Heart left ventricle (tissue), 16 donors: ENCODE results near the gene AGBL5. TPM values are rescaled to one million over a fixed set of nuclear protein-coding genes. Genes with fewer than 3 reads are reported as not detected.
"Not testable (repeated sequence)": the region's sequence is repeated elsewhere in the genome, so short reads cannot be mapped to it uniquely, and the experiment has no call there.

Source experiments
- ATAC-seq, 4 donors: fragments of 200-7000 bp; cut with Tn5 transposase; one replicate each; pipeline ENCODE4 v1.9.1; 2020 to 2022; ENCODE audit warnings: moderate library complexity in 4 of 4, mild to moderate bottlenecking in 3 of 4, moderate number of reproducible peaks in 1 of 4
- DNase-seq, 5 donors: peaks; one replicate each; pipeline ENCODE4 v3.0.0-alpha.2; 2020
- H3K27ac ChIP-seq, 12 donors: fragments of 200-600 bp; sonication (generic) in 4 of 12; one replicate each; pipeline versions ENCODE4 v1.5.0 to v1.8.0; 2016 to 2022; ENCODE audit warnings: mild to moderate bottlenecking in 2 of 12
- H3K27me3 ChIP-seq, 9 donors: fragments of 200-600 bp; sonication (generic) in 2 of 9; one replicate each; pipeline versions ENCODE4 v1.5.1 to v1.8.0; 2016 to 2022; ENCODE audit warnings: mild to moderate bottlenecking in 3 of 9
- H3K36me3 ChIP-seq, 9 donors: fragments of 200-600 bp; sonication (generic) in 2 of 9; one replicate each; pipeline versions ENCODE4 v1.5.0 to v1.8.0; 2018 to 2022; ENCODE audit warnings: mild to moderate bottlenecking in 2 of 9
- H3K4me1 ChIP-seq, 12 donors: fragments of 200-600 bp; sonication (generic) in 4 of 12; one replicate each; pipeline versions ENCODE4 v1.5.0 to v1.8.0; 2016 to 2022; ENCODE audit warnings: mild to moderate bottlenecking in 3 of 12
- H3K4me3 ChIP-seq, 12 donors: fragments of 200-600 bp; sonication (generic) in 4 of 12; one replicate each; pipeline versions ENCODE4 v1.5.0 to v1.8.0; 2017 to 2022; ENCODE audit warnings: mild to moderate bottlenecking in 9 of 12, moderate library complexity in 4 of 12
- H3K9me3 ChIP-seq, 12 donors: fragments of 200-600 bp; sonication (generic) in 4 of 12; one replicate each; pipeline versions ENCODE4 v1.5.0 to v1.8.0; 2016 to 2022; ENCODE audit warnings: mild to moderate bottlenecking in 1 of 12
- POLR2A ChIP-seq, 2 donors: fragments of 450-650 bp; IDR thresholded peaks; one replicate each; pipeline ENCODE4 v1.6.1; 2017; ENCODE audit warnings: antibody characterized with exemption in 2 of 2, mild to moderate bottlenecking in 2 of 2, moderate library complexity in 2 of 2
- WGBS, 4 donors: extraction: QIAGEN DNeasy Blood & Tissue Kit in 2 of 4; methylation state at CpG; one replicate each; pipeline versions ENCODE4 v1.1.5 to v1.1.7; 2013 to 2018; 5-methylcytosine and 5-hydroxymethylcytosine counted together
- intact Hi-C, 10 donors: fragments of 100-400 bp; cut with DNase I; formaldehyde crosslinking; loops; one replicate each; pipeline versions ENCODE4 v1.11.1 to v1.14.2; 2022
- polyA plus RNA-seq, 2 donors: library from polyadenylated mRNA; stranded (reverse); fragments of 200-250 nt; gene quantifications; one replicate each; pipeline ENCODE4 v1.2.3, GENCODE V29; 2013
- total RNA-seq, 9 donors: library from RNA; depleted of rRNA in 2 of 9; stranded (reverse); fragments of >200 nt in 2 of 9; fragmentation: NEBNext Ultra II Directional in 3 of 9; extraction: Animal tissue kit (Norgen Biotek cat#: 25700) in 3 of 9; gene quantifications; one replicate each; pipeline versions ENCODE4 v1.1.0 to v1.2.4, GENCODE V29; 2016 to 2023
- TF ChIP-seq, protein P1 (sequence below), 12 donors: fragments of 200-600 bp; sonication (generic) in 4 of 12; IDR thresholded peaks; one replicate each; pipeline versions ENCODE4 v1.5.0 to v1.8.0; 2018 to 2022; ENCODE audit warnings: antibody characterized with exemption in 12 of 12, mild to moderate bottlenecking in 5 of 12
- donor health status: ischemic (EF 13 %, LVEDD 7.1; RV severe dilation, severe dysfunction).
- donor health status: healthy with polysubstance abuse.
- donor health status: DM: no; HTN: yes; CAD: no.
- donor health status: DM: no; HTN: no; CAD: no.
- donor health status: ischemic (EF 25% LVEDD 6.9; RV normal size, moderate dysfunction).
- donor health status: ischemic (EF 25% LVEDD 5.7; RV mildly dilated, moderate dysfunction).
- donor health status: healthy.
- donor health status: DM: yes; HTN: yes; CAD: no.
- donor health status: ischemic (EF 35%, LVEDD 5.7; RV mildly dilated, moderate dysfunction).
- donor health status: nonischemic (EF 11% LVEDD 7.7; RV severe dilation, severe dysfunction).
- donor health status: DM: yes; HTN: yes; CAD: no.
- donor health status: PGD.
- donor health status: ischemic (EF 29% LVEDD 5.4; RV normal size, mild dysfunction).
- donor health status: nonischemic (EF 23%, LVEDD 6.1; RV moderate dilation, normal function).

AGBL5 gene
- total and polyA plus RNA-seq, 11 donors, result 4.5 to 12.5 (median 9.9) TPM

- H3K27me3 ChIP-seq, result peaks cover 0 to 28% (median 17%) of the 10 kb centered on the region in 9 donors
- 57 to 67% (median 66%) methylated on average over 2 of the region's 2 CpGs for WGBS, 4 donors
- no peak overlapping the region for H3K4me3 ChIP-seq
- intact Hi-C loops, result no loop called here
- no peak for TF ChIP-seq POLR2A (IDR thresholded peaks at IDR 0.05)
- TF ChIP-seq, protein P1, sequence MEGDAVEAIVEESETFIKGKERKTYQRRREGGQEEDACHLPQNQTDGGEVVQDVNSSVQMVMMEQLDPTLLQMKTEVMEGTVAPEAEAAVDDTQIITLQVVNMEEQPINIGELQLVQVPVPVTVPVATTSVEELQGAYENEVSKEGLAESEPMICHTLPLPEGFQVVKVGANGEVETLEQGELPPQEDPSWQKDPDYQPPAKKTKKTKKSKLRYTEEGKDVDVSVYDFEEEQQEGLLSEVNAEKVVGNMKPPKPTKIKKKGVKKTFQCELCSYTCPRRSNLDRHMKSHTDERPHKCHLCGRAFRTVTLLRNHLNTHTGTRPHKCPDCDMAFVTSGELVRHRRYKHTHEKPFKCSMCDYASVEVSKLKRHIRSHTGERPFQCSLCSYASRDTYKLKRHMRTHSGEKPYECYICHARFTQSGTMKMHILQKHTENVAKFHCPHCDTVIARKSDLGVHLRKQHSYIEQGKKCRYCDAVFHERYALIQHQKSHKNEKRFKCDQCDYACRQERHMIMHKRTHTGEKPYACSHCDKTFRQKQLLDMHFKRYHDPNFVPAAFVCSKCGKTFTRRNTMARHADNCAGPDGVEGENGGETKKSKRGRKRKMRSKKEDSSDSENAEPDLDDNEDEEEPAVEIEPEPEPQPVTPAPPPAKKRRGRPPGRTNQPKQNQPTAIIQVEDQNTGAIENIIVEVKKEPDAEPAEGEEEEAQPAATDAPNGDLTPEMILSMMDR (IDR thresholded peaks at IDR 0.05), result no peak
- no peak overlapping the region for H3K27ac ChIP-seq
- H3K36me3 ChIP-seq, result no peaks in the 10 kb centered on the region
- DNase-seq (no peak), ATAC-seq (no peak)
- peaks cover 0 to 11% (median 4%) of the 10 kb centered on the region in 12 donors for H3K4me1 ChIP-seq
- no peaks in the 10 kb centered on the region for H3K9me3 ChIP-seq
Measured at GRCh38 chr2:27115519-27115918, 64.1 kb downstream of the AGBL5 start.

DNA sequence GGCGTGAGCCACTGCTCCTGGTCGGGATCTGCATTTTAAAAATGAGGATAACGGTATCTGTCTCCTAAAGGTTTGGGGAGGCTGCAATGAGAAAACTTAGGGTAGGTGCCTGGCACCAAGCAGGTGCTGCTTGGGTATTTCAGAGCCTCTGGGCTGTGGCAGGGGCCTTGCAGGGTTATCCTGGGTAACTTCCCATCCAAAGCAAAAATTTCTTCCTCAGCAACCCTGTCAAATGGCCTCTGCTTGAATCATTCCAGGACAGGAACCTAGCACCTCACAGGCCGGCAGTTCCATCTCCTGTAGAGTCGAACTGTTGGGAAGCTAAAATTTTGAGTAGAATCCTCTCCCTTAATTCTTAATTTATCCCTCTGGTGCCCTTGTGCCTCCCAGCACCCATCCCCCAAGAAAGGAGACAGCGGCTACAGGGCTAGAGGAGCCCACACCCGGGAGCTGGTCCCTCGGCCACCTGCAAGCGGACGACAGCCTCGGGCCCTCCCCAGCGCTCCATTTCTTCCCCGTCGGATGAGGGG, 66.6 kb downstream of the AGBL5 start:
- Histone ChIP-seq H3K27ac (no peak overlapping the region), H3K36me3 (no peaks in the 10 kb centered on the region), H3K4me3 (peak overlapping the region in 10 of 12 donors; percentile 14 to 51 (median 40)), H3K27me3 (peaks cover 0 to 28% (median 17%) of the 10 kb centered on the region in 9 donors), H3K4me1 (peaks cover 0 to 18% (median 8%) of the 10 kb centered on the region in 12 donors), H3K9me3 (no peaks in the 10 kb centered on the region)
- intact Hi-C loops, result no loop called here
- TF ChIP-seq, protein P1 (IDR thresholded peaks at IDR 0.05), result no peak
- TF ChIP-seq POLR2A (IDR thresholded peaks at IDR 0.05), result no peak
- 22 to 62% (median 24%) methylated on average over 3 to 14 of the region's 14 CpGs for WGBS, 4 donors
- ATAC-seq (no peak), DNase-seq (no peak)

DNA sequence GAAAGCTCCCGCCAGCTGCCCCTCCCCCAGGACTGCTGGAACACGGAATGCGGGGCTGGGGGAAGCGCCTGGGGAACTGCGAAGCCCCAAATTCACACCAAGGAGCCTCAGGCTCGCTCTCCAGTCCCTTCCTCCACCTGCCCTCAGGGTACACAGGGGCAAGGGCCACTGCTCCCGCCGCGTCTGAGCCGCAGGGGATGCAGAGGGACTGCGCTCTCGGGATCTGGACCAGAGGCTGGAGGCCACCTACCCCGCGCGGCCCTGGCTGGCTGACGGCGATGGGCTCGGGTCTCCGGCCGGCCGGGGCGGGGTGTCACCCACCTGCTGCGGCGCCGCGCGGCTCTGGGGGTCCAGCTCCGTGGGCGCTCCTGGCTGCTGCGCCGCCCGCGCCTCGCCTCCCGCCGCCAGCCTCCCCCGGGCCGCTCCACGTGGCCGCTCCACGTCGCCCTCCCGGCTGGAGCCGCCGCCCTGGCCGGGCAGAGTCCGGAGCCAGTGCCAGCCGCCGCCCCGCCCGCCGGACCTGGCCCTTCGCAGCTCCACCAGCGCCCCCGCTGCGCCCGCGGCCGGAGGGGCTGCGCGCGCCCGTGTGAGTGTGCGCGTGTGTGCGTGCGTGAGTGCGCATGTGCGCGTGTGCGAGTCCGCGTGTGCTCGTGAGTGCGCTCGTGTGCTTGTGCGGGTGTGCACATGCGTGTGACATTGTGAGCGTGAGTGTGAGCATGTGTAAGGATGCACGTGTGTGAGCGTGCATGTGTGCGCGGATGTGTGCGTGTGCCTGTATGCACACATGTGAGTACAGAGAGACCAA, 67.3 kb downstream of the AGBL5 start, which contains the start of gene CGREF1:
Gene CGREF1 (minus strand): TSS at position 604 of the 805 bp plus-strand sequence. CDS start 14,762 bp downstream, outside the sequence.
- ATAC-seq, result peak in 1 of 4 donors; percentile 18

GRCh38 chr2:27119330-27119670, 67.8 kb downstream of the AGBL5 start:
- H3K36me3 ChIP-seq, ATAC-seq, H3K9me3 ChIP-seq, H3K27ac ChIP-seq, DNase-seq, intact Hi-C loops: not testable (repeated sequence)
- WGBS, 4 donors, result 80 to 88% (median 84%) methylated on average over 8 of the region's 8 CpGs
- Histone ChIP-seq H3K27me3 (peaks cover 0 to 28% (median 17%) of the 10 kb centered on the region in 9 donors), H3K4me1 (peaks cover 0 to 25% (median 13%) of the 10 kb centered on the region in 12 donors), H3K4me3 (peak overlapping the region in 8 of 12 donors; percentile 14 to 51 (median 42))

More for the DNA sequence above, 67.3 kb downstream of the AGBL5 start, which contains the start of gene CGREF1:
- Histone ChIP-seq H3K36me3 (no peaks in the 10 kb centered on the region), H3K27ac (no peak within 1 kb of the TSS), H3K9me3 (no peaks in the 10 kb centered on the region), H3K4me3 (peak within 1 kb of the TSS in 11 of 12 donors; percentile 14 to 51 (median 39)), H3K27me3 (peaks cover 0 to 28% (median 17%) of the 10 kb centered on the region in 9 donors), H3K4me1 (peaks cover 0 to 22% (median 10%) of the 10 kb centered on the region in 12 donors)
- no peak for DNase-seq
- TF ChIP-seq, protein P1 (IDR thresholded peaks at IDR 0.05), result no peak
- TF ChIP-seq POLR2A (IDR thresholded peaks at IDR 0.05), result no peak
- whole genome bisulfite sequencing, 4 donors, result 4 to 18% (median 8%) methylated on average over 21 to 84 of the region's 84 CpGs
- intact Hi-C loops, result no loop called here

Other genes with a start within 250 kb of the AGBL5 start
- gene DPYSL5, start 203.5 kb upstream of the AGBL5 start, total RNA-seq, result under 1 TPM in 2 of 9 donors, not detected in 7; 0.06 to 0.13 TPM
- not detected for gene DPYSL5, start 203.5 kb upstream of the AGBL5 start, polyA plus RNA-seq
- gene MAPRE3, start 81.0 kb upstream of the AGBL5 start, total RNA-seq, result 10 to 100 TPM; 27.4 to 55.2 (median 42.3) TPM
- gene MAPRE3, start 81.0 kb upstream of the AGBL5 start, polyA plus RNA-seq, result 10 to 100 TPM; 28.7 to 65.0 TPM
- 10 to 100 TPM; 18.3 to 58.0 (median 31.6) TPM for gene TMEM214, start 18.7 kb upstream of the AGBL5 start, total RNA-seq
- 10 to 100 TPM; 27.4 to 57.0 TPM for gene TMEM214, start 18.7 kb upstream of the AGBL5 start, polyA plus RNA-seq
- gene OST4, start 20.0 kb downstream of the AGBL5 start, total RNA-seq, result 100 to 1,000 TPM; 215 to 466 (median 343) TPM
- gene OST4, start 20.0 kb downstream of the AGBL5 start, polyA plus RNA-seq, result 100 to 1,000 TPM; 335 to 517 TPM
- 10 to 100 TPM in 8 of 9 donors, 1 to 10 TPM in 1; 7.5 to 76.9 (median 16.3) TPM for gene EMILIN1, start 26.9 kb downstream of the AGBL5 start, total RNA-seq
- 10 to 100 TPM; 21.0 to 31.2 TPM for gene EMILIN1, start 26.9 kb downstream of the AGBL5 start, polyA plus RNA-seq
- 1 to 10 TPM in 8 of 9 donors, under 1 TPM in 1; 0.89 to 3.9 (median 1.8) TPM for gene KHK, start 35.1 kb downstream of the AGBL5 start, total RNA-seq
- 1 to 10 TPM; 1.3 to 2.0 TPM for gene KHK, start 35.1 kb downstream of the AGBL5 start, polyA plus RNA-seq
- 1 to 10 TPM in 4 of 9 donors, under 1 TPM in 4, not detected in 1; 0.24 to 2.7 (median 1.0) TPM for gene CGREF1, start 67.5 kb downstream of the AGBL5 start, total RNA-seq
- gene CGREF1, start 67.5 kb downstream of the AGBL5 start, polyA plus RNA-seq, result under 1 TPM; 0.67 to 0.99 TPM
- 1 to 10 TPM in 8 of 9 donors, not detected in 1; 1.2 to 3.9 (median 2.0) TPM for gene ABHD1, start 72.1 kb downstream of the AGBL5 start, total RNA-seq
- 1 to 10 TPM in 1 of 2 donors, under 1 TPM in 1; 0.47 to 6.2 TPM for gene ABHD1, start 72.1 kb downstream of the AGBL5 start, polyA plus RNA-seq
- 10 to 100 TPM; 41.1 to 74.5 (median 48.7) TPM for gene PREB, start 83.0 kb downstream of the AGBL5 start, total RNA-seq
- 10 to 100 TPM; 54.3 to 99.4 TPM for gene PREB, start 83.0 kb downstream of the AGBL5 start, polyA plus RNA-seq
- gene PRR30, start 87.7 kb downstream of the AGBL5 start, total RNA-seq, result not detected
- not detected for gene PRR30, start 87.7 kb downstream of the AGBL5 start, polyA plus RNA-seq
- gene TCF23, start 97.3 kb downstream of the AGBL5 start, total RNA-seq, result under 1 TPM in 3 of 9 donors, not detected in 6; 0.07 to 0.85 (median 0.68) TPM
- under 1 TPM; 0.04 TPM for gene TCF23, start 97.3 kb downstream of the AGBL5 start, polyA plus RNA-seq
- 100 to 1,000 TPM in 8 of 9 donors, 10 to 100 TPM in 1; 96.9 to 210 (median 144) TPM for gene ATRAID, start 160.4 kb downstream of the AGBL5 start, total RNA-seq
- gene ATRAID, start 160.4 kb downstream of the AGBL5 start, polyA plus RNA-seq, result 100 to 1,000 TPM; 126 to 195 TPM
- 10 to 100 TPM in 5 of 9 donors, 1 to 10 TPM in 4; 6.3 to 16.7 (median 10.3) TPM for gene SLC5A6, start 160.6 kb downstream of the AGBL5 start, total RNA-seq
- 10 to 100 TPM in 1 of 2 donors, 1 to 10 TPM in 1; 6.7 to 37.7 TPM for gene SLC5A6, start 160.6 kb downstream of the AGBL5 start, polyA plus RNA-seq
- 10 to 100 TPM in 2 of 9 donors, 1 to 10 TPM in 7; 5.0 to 14.2 (median 6.7) TPM for gene CAD, start 165.7 kb downstream of the AGBL5 start, total RNA-seq
- gene CAD, start 165.7 kb downstream of the AGBL5 start, polyA plus RNA-seq, result 1 to 10 TPM; 3.2 to 9.3 TPM
- gene SLC30A3, start 211.4 kb downstream of the AGBL5 start, total RNA-seq, result 10 to 100 TPM in 2 of 9 donors, 1 to 10 TPM in 7; 5.0 to 18.1 (median 9.0) TPM
- gene SLC30A3, start 211.4 kb downstream of the AGBL5 start, polyA plus RNA-seq, result 1 to 10 TPM; 5.6 to 9.2 TPM
- 1 to 10 TPM in 5 of 9 donors, under 1 TPM in 4; 0.36 to 3.3 (median 1.2) TPM for gene DNAJC5G, start 223.8 kb downstream of the AGBL5 start, total RNA-seq
- gene DNAJC5G, start 223.8 kb downstream of the AGBL5 start, polyA plus RNA-seq, result 1 to 10 TPM in 1 of 2 donors, under 1 TPM in 1; 0.11 to 1.8 TPM
- gene TRIM54, start 230.8 kb downstream of the AGBL5 start, total RNA-seq, result 100 to 1,000 TPM; 175 to 329 (median 241) TPM
- gene TRIM54, start 230.8 kb downstream of the AGBL5 start, polyA plus RNA-seq, result 100 to 1,000 TPM; 128 to 324 TPM